ENCODE measurements around the gene FOXRED1. TPM values are rescaled to one million over a fixed set of nuclear protein-coding genes. Genes with fewer than 3 reads are reported as not detected.
A peak's percentile ranks its signal among the peaks of the same experiment; 100 is the strongest.
"Not testable (repeated sequence)": the region's sequence is repeated elsewhere in the genome, so short reads cannot be mapped to it uniquely, and the experiment has no call there.

FOXRED1 gene
- total RNA-seq, 2 experiments from 2014 or later = 34.4 to 36.4 TPM

DNA sequence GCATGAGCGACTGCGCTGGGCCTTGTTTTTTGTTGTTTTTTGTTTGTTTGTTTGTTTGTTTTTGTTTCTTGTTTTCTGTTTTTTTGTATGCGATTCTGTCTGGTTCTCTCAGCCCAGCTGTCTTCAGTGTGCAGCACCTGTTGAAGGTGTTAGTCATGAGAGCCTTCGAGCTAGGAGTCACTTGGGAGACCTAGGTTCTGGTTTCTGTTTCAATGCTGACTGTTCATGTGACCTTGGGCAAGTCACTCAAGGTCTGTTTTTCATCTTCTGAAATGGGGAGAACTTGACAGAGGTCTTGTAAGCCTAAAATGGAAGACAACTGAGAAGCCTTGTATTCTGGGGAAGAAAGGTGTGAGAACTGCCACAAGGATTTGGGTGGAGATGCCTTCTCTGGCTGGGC lies 36.7 kb downstream of the FOXRED1 start:
- peaks cover 34% of the 10 kb centered on the region for H3K4me1 Mint-ChIP-seq
- peak; percentile 35 for DNase-seq
- POLR2A ChIA-PET = interaction anchor here (0.8 to 3.4 kb wide), 4 partner anchors 13 to 418 kb away, joined by 3 to 23 read pairs (median 3); partner anchors contain the start of genes HYLS1 and ST3GAL4

GRCh38 chr11:126307706-126308105 lies 38.8 kb downstream of the FOXRED1 start:
- ChIA-PET CTCF (interaction anchor here (0.7 to 3.4 kb wide), 3 partner anchors 11 to 173 kb away, joined by 4 to 9 read pairs (median 6); no protein-coding TSS in a partner anchor), POLR2A (interaction anchor here (0.5 to 0.6 kb wide), 3 partner anchors 9 to 48 kb away, joined by 3 read pairs; no protein-coding TSS in a partner anchor)
- no peaks in the 10 kb centered on the region for H3K27me3 Mint-ChIP-seq
- no peak overlapping the region for H3K4me3 Mint-ChIP-seq
- peaks cover 35% of the 10 kb centered on the region for H3K4me1 Mint-ChIP-seq
- no peak for DNase-seq
- peaks cover 50% of the 10 kb centered on the region for H3K36me3 Mint-ChIP-seq (ENCODE audit: low read depth)
- no peak overlapping the region for H3K27ac Mint-ChIP-seq
- no peaks in the 10 kb centered on the region for H3K9me3 Mint-ChIP-seq

More for the DNA sequence above, 36.7 kb downstream of the FOXRED1 start:
- CTCF ChIA-PET = interaction anchor here (0.7 to 2.6 kb wide), 5 partner anchors 10 to 483 kb away, joined by 3 to 17 read pairs (median 3); no protein-coding TSS in a partner anchor
- no peaks in the 10 kb centered on the region for H3K9me3 Mint-ChIP-seq
- H3K27ac Mint-ChIP-seq = peak overlapping the region; percentile 60
- peaks cover 45% of the 10 kb centered on the region for H3K36me3 Mint-ChIP-seq (ENCODE audit: low read depth)
- no peaks in the 10 kb centered on the region for H3K27me3 Mint-ChIP-seq
- peak overlapping the region; percentile 58 for H3K4me3 Mint-ChIP-seq

DNA sequence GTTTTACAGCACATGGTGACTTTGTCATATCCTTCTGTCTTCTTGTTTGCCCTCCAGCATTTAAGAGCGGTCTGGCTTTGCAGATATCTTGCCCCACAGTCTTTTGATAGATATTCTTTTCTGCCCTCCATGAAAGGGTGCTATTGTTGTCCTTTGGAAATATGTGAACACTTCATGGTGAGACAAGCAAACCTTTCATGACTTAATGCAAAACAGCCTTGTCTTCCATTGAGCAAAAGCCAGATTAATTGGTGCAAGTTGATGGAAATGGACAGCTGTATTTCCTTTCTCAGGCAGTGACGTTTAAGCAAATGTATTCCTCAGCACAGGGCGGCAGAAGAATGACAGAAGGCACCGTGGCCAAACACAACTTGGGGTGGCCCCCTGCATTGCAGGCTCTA lies 39.3 kb downstream of the FOXRED1 start:
- Mint-ChIP-seq H3K4me3 (no peak overlapping the region), H3K4me1 (peaks cover 31% of the 10 kb centered on the region), H3K27ac (no peak overlapping the region), H3K27me3 (no peaks in the 10 kb centered on the region), H3K9me3 (no peaks in the 10 kb centered on the region), H3K36me3 (ENCODE audit: low read depth) (peaks cover 49% of the 10 kb centered on the region)
- ChIA-PET CTCF (interaction anchor here (0.7 to 3.4 kb wide), 2 partner anchors 10 to 173 kb away, joined by 4 to 9 read pairs; no protein-coding TSS in a partner anchor), POLR2A (interaction anchor here (0.6 kb wide), 1 partner anchor 26 kb away, joined by 3 read pairs; no protein-coding TSS in a partner anchor)
- no peak for DNase-seq

DNA sequence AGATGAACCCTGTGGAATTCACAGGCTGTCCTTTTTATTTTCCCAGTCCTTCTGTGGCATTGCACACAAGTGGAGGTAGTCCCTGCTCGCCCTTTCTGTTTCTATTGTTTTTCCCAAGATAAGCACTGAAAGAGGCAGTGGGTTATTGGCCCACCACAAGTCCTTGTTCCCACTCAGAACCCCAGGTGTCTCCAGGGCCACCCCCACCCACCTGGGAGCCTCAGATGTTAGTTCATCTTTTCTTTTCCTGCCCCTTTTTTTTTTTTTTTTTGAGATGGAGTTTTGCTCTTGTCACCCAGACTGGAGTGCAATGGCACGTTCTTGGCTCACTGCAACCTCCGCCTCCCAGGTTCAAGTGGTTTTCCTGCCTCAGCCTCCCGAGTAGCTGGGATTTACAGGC lies 39.8 kb downstream of the FOXRED1 start:
- Mint-ChIP-seq H3K36me3 (ENCODE audit: low read depth) (peaks cover 51% of the 10 kb centered on the region), H3K4me1 (peaks cover 30% of the 10 kb centered on the region)
- H3K4me3 Mint-ChIP-seq, H3K9me3 Mint-ChIP-seq, H3K27me3 Mint-ChIP-seq, H3K27ac Mint-ChIP-seq, POLR2A ChIA-PET, DNase-seq: not testable (repeated sequence)
- CTCF ChIA-PET = interaction anchor here (3.4 kb wide), 1 partner anchor 10 kb away, joined by 9 read pairs; no protein-coding TSS in a partner anchor

DNA sequence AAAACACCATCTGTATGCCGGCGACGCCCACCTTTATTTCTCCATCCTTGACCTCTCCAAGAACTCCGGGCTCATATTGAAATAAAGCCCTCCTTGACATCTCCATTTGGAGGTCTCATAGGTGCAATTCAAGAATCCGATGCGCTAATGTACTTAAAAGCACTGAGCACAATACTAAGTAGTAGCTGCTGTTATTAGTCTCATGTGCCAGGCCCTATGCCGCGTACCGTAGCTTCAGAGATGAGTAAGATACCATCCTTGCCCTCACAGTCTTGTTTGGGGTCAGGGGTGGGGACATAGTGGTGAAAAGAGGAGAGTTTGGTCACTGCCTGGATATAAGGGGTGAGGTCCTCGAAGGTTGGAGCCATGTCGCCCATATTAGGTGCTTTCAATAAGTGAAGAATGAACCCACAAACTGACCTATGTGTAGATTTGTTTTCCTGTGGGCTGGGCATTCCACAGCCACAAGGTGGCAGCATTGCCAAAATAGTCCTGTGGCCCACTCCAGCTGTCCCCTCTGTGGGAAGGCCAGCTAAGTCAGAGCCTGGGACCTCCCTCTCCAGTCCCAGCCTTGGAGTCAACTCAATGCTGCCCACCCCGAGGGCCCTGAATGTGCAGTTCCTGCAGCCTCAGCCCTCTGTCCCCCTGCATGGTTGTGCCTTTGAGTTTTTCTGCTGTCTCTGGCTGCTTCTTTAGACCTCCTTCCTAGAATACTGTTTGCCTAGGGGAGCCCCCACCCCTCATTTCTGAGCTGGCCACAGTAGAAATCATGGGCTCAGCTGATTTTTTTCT lies 41.4 kb downstream of the FOXRED1 start:
- peaks cover 51% of the 10 kb centered on the region for H3K36me3 Mint-ChIP-seq (ENCODE audit: low read depth)
- no peak overlapping the region for H3K4me3 Mint-ChIP-seq
- ChIA-PET POLR2A (interaction anchor here (1.7 kb wide), 1 partner anchor 170 kb away, joined by 4 read pairs; no protein-coding TSS in a partner anchor), CTCF (interaction anchor here (0.9 to 4.0 kb wide), 15 partner anchors 9 to 175 kb away, joined by 3 to 57 read pairs (median 4); partner anchors contain the start of gene ST3GAL4)
- no peaks in the 10 kb centered on the region for H3K9me3 Mint-ChIP-seq
- no peaks in the 10 kb centered on the region for H3K27me3 Mint-ChIP-seq
- no peak overlapping the region for H3K27ac Mint-ChIP-seq
- DNase-seq = peak; percentile 65
- peaks cover 27% of the 10 kb centered on the region for H3K4me1 Mint-ChIP-seq

GRCh38 chr11:126310992-126311310 lies 42.0 kb downstream of the FOXRED1 start:
- Mint-ChIP-seq H3K27me3 (no peaks in the 10 kb centered on the region), H3K4me3 (no peak overlapping the region), H3K27ac (no peak overlapping the region), H3K4me1 (peaks cover 22% of the 10 kb centered on the region), H3K36me3 (ENCODE audit: low read depth) (peaks cover 52% of the 10 kb centered on the region), H3K9me3 (no peaks in the 10 kb centered on the region)
- no peak for DNase-seq
- ChIA-PET CTCF (interaction anchor here (1.0 to 4.0 kb wide), 14 partner anchors 8 to 175 kb away, joined by 3 to 57 read pairs (median 4); partner anchors contain the start of genes ST3GAL4 and TIRAP), POLR2A (interaction anchor here (1.7 kb wide), 1 partner anchor 170 kb away, joined by 4 read pairs; no protein-coding TSS in a partner anchor)

GRCh38 chr11:126311401-126312291 lies 42.7 kb downstream of the FOXRED1 start:
- ChIA-PET POLR2A (no interaction called here), CTCF (interaction anchor here (1.0 to 4.0 kb wide), 13 partner anchors 8 to 170 kb away, joined by 3 to 57 read pairs (median 4); partner anchors contain the start of genes ST3GAL4 and TIRAP)
- Mint-ChIP-seq H3K4me3 (no peak overlapping the region), H3K36me3 (ENCODE audit: low read depth) (peaks cover 55% of the 10 kb centered on the region), H3K4me1 (peaks cover 22% of the 10 kb centered on the region), H3K9me3 (no peaks in the 10 kb centered on the region), H3K27me3 (no peaks in the 10 kb centered on the region), H3K27ac (no peak overlapping the region)
- DNase-seq = no peak

GRCh38 chr11:126312961-126313360 lies 44.0 kb downstream of the FOXRED1 start:
- Mint-ChIP-seq H3K27ac (no peak overlapping the region), H3K27me3 (no peaks in the 10 kb centered on the region), H3K9me3 (no peaks in the 10 kb centered on the region), H3K4me3 (no peak overlapping the region), H3K36me3 (ENCODE audit: low read depth) (peaks cover 57% of the 10 kb centered on the region), H3K4me1 (peaks cover 26% of the 10 kb centered on the region)
- DNase-seq = no peak
- ChIA-PET POLR2A (no interaction called here), CTCF (interaction anchor here (4.0 kb wide), 1 partner anchor 168 kb away, joined by 57 read pairs; no protein-coding TSS in a partner anchor)

GRCh38 chr11:126313826-126314225 lies 44.9 kb downstream of the FOXRED1 start:
- H3K36me3 Mint-ChIP-seq (ENCODE audit: low read depth) = peaks cover 53% of the 10 kb centered on the region
- no peak for DNase-seq
- CTCF ChIA-PET = interaction anchor here (0.9 kb wide), 1 partner anchor 10 kb away, joined by 3 read pairs; the partner anchor contains the start of gene DCPS
- H3K4me3 Mint-ChIP-seq = no peak overlapping the region
- H3K4me1 Mint-ChIP-seq = peaks cover 32% of the 10 kb centered on the region
- no peaks in the 10 kb centered on the region for H3K27me3 Mint-ChIP-seq
- H3K27ac Mint-ChIP-seq = no peak overlapping the region
- no peaks in the 10 kb centered on the region for H3K9me3 Mint-ChIP-seq
- POLR2A ChIA-PET = no interaction called here

DNA sequence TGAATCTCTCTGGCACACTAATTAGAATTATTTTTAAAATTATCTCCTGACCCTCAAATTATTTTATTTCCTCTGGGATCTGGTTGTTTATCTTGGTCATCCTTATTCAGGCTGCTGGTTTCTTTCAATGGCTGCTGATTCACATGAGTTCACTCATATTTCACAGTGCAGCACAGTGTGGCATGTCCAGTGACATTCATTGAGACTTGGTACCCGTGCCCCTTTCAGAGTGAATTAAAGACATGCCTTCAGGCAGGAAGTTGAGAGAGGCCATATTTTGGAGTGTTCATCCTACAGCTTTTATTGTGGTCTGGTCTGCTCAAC lies 48.4 kb downstream of the FOXRED1 start:
- Mint-ChIP-seq H3K27ac (peak overlapping the region; percentile 78), H3K4me3 (no peak overlapping the region), H3K4me1 (peaks cover 34% of the 10 kb centered on the region), H3K36me3 (ENCODE audit: low read depth) (peaks cover 40% of the 10 kb centered on the region), H3K27me3 (no peaks in the 10 kb centered on the region), H3K9me3 (no peaks in the 10 kb centered on the region)
- no peak for DNase-seq
- ChIA-PET CTCF (interaction anchor here (1.0 to 2.9 kb wide), 3 partner anchors 10 to 163 kb away, joined by 3 to 18 read pairs (median 9); no protein-coding TSS in a partner anchor), POLR2A (interaction anchor here (0.8 to 2.8 kb wide), 5 partner anchors 12 to 49 kb away, joined by 3 to 23 read pairs (median 3); partner anchors contain the start of genes DCPS, FOXRED1, SRPRA and ST3GAL4)

GRCh38 chr11:126317756-126318573 lies 49.0 kb downstream of the FOXRED1 start:
- peaks cover 34% of the 10 kb centered on the region for H3K4me1 Mint-ChIP-seq
- POLR2A ChIA-PET = interaction anchor here (0.8 to 2.8 kb wide), 9 partner anchors 13 to 98 kb away, joined by 3 to 23 read pairs (median 3); partner anchors contain the start of genes DCPS, FOXRED1, SRPRA and ST3GAL4
- no peak overlapping the region for H3K4me3 Mint-ChIP-seq

More at GRCh38 chr11:126317756-126318573, 49.0 kb downstream of the FOXRED1 start:
- no peaks in the 10 kb centered on the region for H3K9me3 Mint-ChIP-seq
- DNase-seq = no peak
- CTCF ChIA-PET = interaction anchor here (1.0 to 2.9 kb wide), 9 partner anchors 7 to 162 kb away, joined by 3 to 18 read pairs (median 4); partner anchors contain the start of gene DCPS
- H3K27ac Mint-ChIP-seq = peak overlapping the region; percentile 78
- peaks cover 40% of the 10 kb centered on the region for H3K36me3 Mint-ChIP-seq (ENCODE audit: low read depth)
- H3K27me3 Mint-ChIP-seq = no peaks in the 10 kb centered on the region

All from activated CD4-positive, alpha-beta memory T cell treated with anti-CD3 and anti-CD28 coated beads, Interleukin-2, amount 10 ng/mL, durations not matched to agents 7 days and 5 days (primary cell).